SK-N-SH (cell line): ENCODE data around the gene TMEM129. TPM values are rescaled to one million over a fixed set of nuclear protein-coding genes. Genes with fewer than 3 reads are reported as not detected.

Experiments
- CTCF ChIA-PET: fragments of 300-600, 350-600 bp; formaldehyde crosslinking; extraction: SDS; loops from one replicate; lab custom pipeline; 2021; lab: Yijun Ruan, JAX
- POLR2A ChIA-PET: fragments of 350-600 bp; sonication (Branson Sonifier 250); formaldehyde crosslinking; extraction: SDS; loops from one replicate; lab custom pipeline; 2020; ENCODE audit warnings: antibody characterized with exemption, inconsistent platforms; lab: Yijun Ruan, JAX
- DNase-seq: peaks from one replicate; pipeline ENCODE4 v3.0.0; 2012
- H2AFZ ChIP-seq: fragments of 200-600 bp; sonication (generic); 2 replicates; pipeline ENCODE4 v1.8.1; 2016; ENCODE audit warnings: antibody characterized with exemption, mild to moderate bottlenecking, low read depth
- H3F3A ChIP-seq: fragments of 200-600 bp; sonication (generic); replicated peaks from 2 replicates; pipeline ENCODE3; 2016; ENCODE audit warnings: antibody characterized with exemption, mild to moderate bottlenecking; ENCODE audit not compliant: insufficient read depth
- H3K27ac ChIP-seq, 2 experiments: fragments of 200-500 bp in 1 of 2; fragments of 200-600 bp in 1 of 2; sonication (Bioruptor generic) in 1 of 2; sonication (generic), shearing (Covaris generic) in 1 of 2; 2 replicates each; pipeline versions ENCODE4 v1.5.1 to v1.6.1; 2014 to 2016; ENCODE audit warnings: low read depth in 2 of 2, inconsistent platforms in 1 of 2, low read length in 1 of 2, mild to moderate bottlenecking in 1 of 2, mixed read lengths in 1 of 2
- H3K27me3 ChIP-seq: fragments of 200-600 bp; sonication (generic), shearing (Covaris generic); 2 replicates; pipeline ENCODE4 v1.6.1; 2016; ENCODE audit warnings: mixed run types; ENCODE audit not compliant: insufficient read depth
- H3K36me3 ChIP-seq, 2 experiments: fragments of 200-500 bp in 1 of 2; fragments of 200-600 bp in 1 of 2; sonication (Bioruptor generic) in 1 of 2; sonication (generic) in 1 of 2; replicated peaks in 1 of 2; 2 replicates each; pipeline versions ENCODE3 to v1.5.1; 2014 to 2016; ENCODE audit warnings: low read length in 1 of 2, mild to moderate bottlenecking in 1 of 2; ENCODE audit not compliant: insufficient read depth in 2 of 2, control insufficient read depth in 1 of 2
- H3K4me1 ChIP-seq, 2 experiments: fragments of 200-500 bp in 1 of 2; fragments of 200-600 bp in 1 of 2; sonication (Bioruptor generic) in 1 of 2; sonication (generic), shearing (Covaris generic) in 1 of 2; 2 replicates each; pipeline versions ENCODE4 v1.5.1 to v1.6.1; 2014 to 2016; ENCODE audit warnings: low read depth in 1 of 2, low read length in 1 of 2, mixed run types in 1 of 2; ENCODE audit not compliant: insufficient read depth in 2 of 2, control insufficient read depth in 1 of 2
- H3K4me2 ChIP-seq: fragments of 200-600 bp; sonication (generic), shearing (Covaris generic); 2 replicates; pipeline ENCODE4 v1.6.1; 2017; ENCODE audit warnings: mixed run types
- H3K4me3 ChIP-seq, 2 experiments: fragments of 200-500 bp in 1 of 2; fragments of 200-600 bp in 1 of 2; sonication (Bioruptor generic) in 1 of 2; sonication (generic), shearing (Covaris generic) in 1 of 2; 2 replicates each; pipeline versions ENCODE4 v1.5.1 to v1.8.1; 2014 to 2016; ENCODE audit warnings: low read depth in 2 of 2, inconsistent platforms in 1 of 2, low read length in 1 of 2, mild to moderate bottlenecking in 1 of 2, mixed read lengths in 1 of 2, moderate library complexity in 1 of 2
- H3K79me2 ChIP-seq: fragments of 200-600 bp; sonication (generic); 2 replicates; pipeline ENCODE4 v1.8.1; 2017; ENCODE audit warnings: mild to moderate bottlenecking; ENCODE audit not compliant: insufficient read depth
- H3K9ac ChIP-seq: fragments of 200-600 bp; sonication (generic); 2 replicates; pipeline ENCODE4 v1.6.1; 2017; ENCODE audit warnings: mixed run types
- H3K9me2 ChIP-seq: fragments of 200-600 bp; sonication (generic); 2 replicates; pipeline ENCODE4 v1.6.1; 2017; ENCODE audit warnings: mixed run types
- H3K9me3 ChIP-seq: fragments of 200-600 bp; sonication (generic); 2 replicates; pipeline ENCODE4 v1.6.1; 2017; ENCODE audit warnings: mixed run types, mild to moderate bottlenecking, moderate library complexity
- H4K20me1 ChIP-seq: fragments of 200-600 bp; sonication (generic); 2 replicates; pipeline ENCODE4 v1.6.1; 2017; ENCODE audit warnings: mild to moderate bottlenecking, mixed run types; ENCODE audit not compliant: insufficient read depth
- EP300 ChIP-seq, 2 experiments: IDR thresholded peaks; 2 replicates each; pipeline versions ENCODE4 v1.4.0 to v1.6.1; 2012; ENCODE audit warnings: borderline replicate concordance in 1 of 2, low read depth in 1 of 2, low read length in 1 of 2
- EZH2phosphoT487 ChIP-seq: fragments of 200-600 bp; sonication (generic); IDR thresholded peaks from 2 replicates; pipeline ENCODE4 v1.6.1; 2017; ENCODE audit warnings: low read depth, mixed run types, mild to moderate bottlenecking, antibody characterized with exemption, moderate library complexity, borderline replicate concordance
- FOSL2 ChIP-seq: IDR thresholded peaks from 2 replicates; pipeline ENCODE4 v1.4.0; 2012; ENCODE audit warnings: low read depth, mild to moderate bottlenecking, moderate library complexity, borderline replicate concordance
- FOXM1 ChIP-seq: IDR thresholded peaks from 2 replicates; pipeline ENCODE4 v1.4.0; 2012; ENCODE audit warnings: low read depth, mild to moderate bottlenecking
- NRF1 ChIP-seq: IDR thresholded peaks from 2 replicates; pipeline ENCODE4 v1.6.1; 2012; ENCODE audit warnings: low read depth, mild to moderate bottlenecking, low read length
- POLR2AphosphoS5 ChIP-seq: IDR thresholded peaks from 2 replicates; pipeline ENCODE4 v1.6.1; 2012; ENCODE audit warnings: low read depth, low read length
- RXRA ChIP-seq: IDR thresholded peaks from 2 replicates; pipeline ENCODE4 v1.4.0; 2012; ENCODE audit warnings: low read depth, mild to moderate bottlenecking, borderline replicate concordance
- SIN3A ChIP-seq: IDR thresholded peaks from 2 replicates; pipeline ENCODE4 v1.6.1; 2012; ENCODE audit warnings: low read depth, mild to moderate bottlenecking, low read length, moderate library complexity, borderline replicate concordance
- SMC3 ChIP-seq: IDR thresholded peaks from 2 replicates; pipeline ENCODE4 v1.6.1; 2012; ENCODE audit warnings: low read depth, low read length, improper control_type of control experiment
- TEAD4 ChIP-seq: IDR thresholded peaks from 2 replicates; pipeline ENCODE4 v1.4.0; 2012; ENCODE audit warnings: mild to moderate bottlenecking, borderline replicate concordance; ENCODE audit not compliant: insufficient read depth
- WGBS: methylation state at CpG from one replicate; pipeline ENCODE4 v1.1.6; 2017; ENCODE audit warnings: low lambda C conversion rate; 5-methylcytosine and 5-hydroxymethylcytosine counted together
- polyA plus RNA-seq, 3 experiments: library from polyadenylated mRNA; depleted of rRNA; stranded (reverse); fragments of >200 nt; gene quantifications; 2 replicates each; pipeline ENCODE4 v1.2.3, GENCODE V29; 2012
- TF ChIP-seq, protein P1 (sequence below): IDR thresholded peaks from 2 replicates; pipeline ENCODE4; 2012
- TF ChIP-seq, protein P2 (sequence below): IDR thresholded peaks from 2 replicates; pipeline ENCODE4 v1.6.1; 2012; ENCODE audit warnings: mild to moderate bottlenecking, low read depth, low read length, moderate library complexity
- TF ChIP-seq, protein P3 (sequence below): fragments of 150-350 bp; IDR thresholded peaks from 2 replicates; pipeline ENCODE4 v1.6.1; 2017; ENCODE audit warnings: antibody characterized with exemption, low read length, low read depth, borderline replicate concordance

TMEM129 gene
- polyA plus RNA-seq, 1 of the 3 experiments (the other 2 are of a cell fraction), result 36.5 TPM

DNA sequence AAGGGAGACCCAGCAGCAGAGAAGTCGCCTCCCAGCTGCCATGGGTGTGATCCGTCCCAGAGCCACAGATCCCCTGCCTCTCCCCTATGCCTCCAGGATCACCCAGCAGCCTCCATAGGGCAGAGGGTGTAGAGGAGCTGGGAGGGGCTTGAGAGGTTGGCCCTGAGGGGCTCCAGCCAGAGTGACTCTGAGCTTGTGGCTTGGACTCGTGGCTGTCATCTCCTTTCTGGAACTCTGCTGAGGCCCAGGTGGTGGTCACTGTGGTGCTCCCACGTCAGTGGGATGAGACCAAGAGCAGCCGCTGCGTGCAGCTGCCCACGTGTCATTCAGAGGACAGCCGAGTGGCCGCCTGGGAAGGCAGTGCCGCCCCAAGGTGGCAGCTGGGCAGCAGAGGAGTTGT is 4.4 kb upstream of the TMEM129 start:
- peaks cover 7 to 18% of the 10 kb centered on the region in 2 experiments for H3K36me3 ChIP-seq
- no peak for DNase-seq
- peaks cover 7% of the 10 kb centered on the region; the same call in 1 of the 2 replicates for H4K20me1 ChIP-seq
- H3K4me2 ChIP-seq, result no peak overlapping the region
- peaks cover 9% of the 10 kb centered on the region for H3F3A ChIP-seq
- H2AFZ ChIP-seq, result no peak overlapping the region
- peaks cover 91% of the 10 kb centered on the region for H3K79me2 ChIP-seq
- POLR2A ChIA-PET, result interaction anchor here (0.9 to 1.2 kb wide), 2 partner anchors 17 to 32 kb away, joined by 3 to 7 read pairs; no protein-coding TSS in a partner anchor
- H3K4me1 ChIP-seq, result peaks cover 26 to 28% of the 10 kb centered on the region in 2 experiments; a peak in 3 of 4 replicates
- CTCF ChIA-PET, result interaction anchor here (0.6 to 15.1 kb wide), 12 partner anchors 8 to 124 kb away, joined by 3 to 232 read pairs (median 4); no protein-coding TSS in a partner anchor
- H3K9me2 ChIP-seq, result no peaks in the 10 kb centered on the region
- 83% methylated on average over 4 of the region's 10 CpGs for WGBS
- no peaks in the 10 kb centered on the region for H3K27me3 ChIP-seq
- H3K9ac ChIP-seq, result no peak overlapping the region
- H3K27ac ChIP-seq, result no peak overlapping the region
- no peak overlapping the region for H3K4me3 ChIP-seq
- no peak for TF ChIP-seq RXRA
- TF ChIP-seq, protein P1, sequence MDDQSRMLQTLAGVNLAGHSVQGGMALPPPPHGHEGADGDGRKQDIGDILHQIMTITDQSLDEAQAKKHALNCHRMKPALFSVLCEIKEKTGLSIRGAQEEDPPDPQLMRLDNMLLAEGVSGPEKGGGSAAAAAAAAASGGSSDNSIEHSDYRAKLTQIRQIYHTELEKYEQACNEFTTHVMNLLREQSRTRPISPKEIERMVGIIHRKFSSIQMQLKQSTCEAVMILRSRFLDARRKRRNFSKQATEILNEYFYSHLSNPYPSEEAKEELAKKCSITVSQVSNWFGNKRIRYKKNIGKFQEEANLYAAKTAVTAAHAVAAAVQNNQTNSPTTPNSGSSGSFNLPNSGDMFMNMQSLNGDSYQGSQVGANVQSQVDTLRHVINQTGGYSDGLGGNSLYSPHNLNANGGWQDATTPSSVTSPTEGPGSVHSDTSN, result no peak
- no peaks in the 10 kb centered on the region for H3K9me3 ChIP-seq

DNA sequence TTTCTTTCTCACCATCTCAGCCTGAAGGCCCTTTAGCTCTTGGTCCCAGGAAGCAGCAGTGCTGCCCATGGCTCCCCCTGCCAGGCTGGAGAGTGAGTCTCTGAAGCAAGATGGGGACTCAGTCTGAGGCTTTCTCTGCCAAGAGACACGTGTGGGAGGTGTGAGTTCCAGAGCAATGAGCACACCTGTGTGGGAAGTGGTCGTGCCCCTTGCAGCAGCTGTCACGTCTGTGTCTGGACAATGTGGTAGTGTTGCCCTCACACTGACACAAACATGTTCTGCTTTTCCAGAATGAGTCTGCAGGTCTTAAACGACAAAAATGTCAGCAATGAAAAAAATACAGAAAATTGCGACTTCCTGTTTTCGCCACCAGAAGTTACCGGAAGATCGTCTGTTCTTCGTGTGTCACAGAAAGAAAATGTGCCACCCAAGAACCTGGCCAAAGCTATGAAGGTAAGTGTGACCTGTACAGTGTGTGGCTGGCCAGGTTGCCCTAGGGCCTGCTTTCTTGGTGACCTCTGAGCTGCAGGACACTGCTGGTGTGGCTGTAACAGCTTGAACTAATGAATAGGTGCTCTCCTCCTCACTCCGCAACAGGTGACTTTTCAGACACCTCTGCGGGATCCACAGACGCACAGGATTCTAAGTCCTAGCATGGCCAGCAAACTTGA is 2.1 kb upstream of the TMEM129 start:
- Histone ChIP-seq H3K9ac (peak overlapping the region; percentile 74; the same call in 1 of the 2 replicates), H3K4me2 (peak overlapping the region; percentile 84), H3K9me3 (no peaks in the 10 kb centered on the region), H3K79me2 (peaks cover 90% of the 10 kb centered on the region), H3F3A (peaks cover 9% of the 10 kb centered on the region), H4K20me1 (peaks cover 7% of the 10 kb centered on the region; the same call in 1 of the 2 replicates), H3K4me1 (peaks cover 28 to 40% of the 10 kb centered on the region in 2 experiments), H3K36me3 (peaks cover 7 to 14% of the 10 kb centered on the region in 2 experiments), H3K4me3 (peak overlapping the region; percentile 64 to 69; a peak in 3 of 4 replicates), H2AFZ (peak overlapping the region; percentile 25; the same call in 1 of the 2 replicates), H3K27me3 (no peaks in the 10 kb centered on the region), H3K9me2 (no peaks in the 10 kb centered on the region), H3K27ac (peak overlapping the region in 1 of 2 experiments; percentile 21; a peak in 1 of 4 replicates)
- ChIA-PET POLR2A (no interaction called here), CTCF (interaction anchor here (1.5 to 15.1 kb wide), 3 partner anchors 25 to 87 kb away, joined by 3 to 232 read pairs (median 3); no protein-coding TSS in a partner anchor)
- 78% methylated on average over 9 of the region's 12 CpGs for WGBS
- TF ChIP-seq, protein P2, sequence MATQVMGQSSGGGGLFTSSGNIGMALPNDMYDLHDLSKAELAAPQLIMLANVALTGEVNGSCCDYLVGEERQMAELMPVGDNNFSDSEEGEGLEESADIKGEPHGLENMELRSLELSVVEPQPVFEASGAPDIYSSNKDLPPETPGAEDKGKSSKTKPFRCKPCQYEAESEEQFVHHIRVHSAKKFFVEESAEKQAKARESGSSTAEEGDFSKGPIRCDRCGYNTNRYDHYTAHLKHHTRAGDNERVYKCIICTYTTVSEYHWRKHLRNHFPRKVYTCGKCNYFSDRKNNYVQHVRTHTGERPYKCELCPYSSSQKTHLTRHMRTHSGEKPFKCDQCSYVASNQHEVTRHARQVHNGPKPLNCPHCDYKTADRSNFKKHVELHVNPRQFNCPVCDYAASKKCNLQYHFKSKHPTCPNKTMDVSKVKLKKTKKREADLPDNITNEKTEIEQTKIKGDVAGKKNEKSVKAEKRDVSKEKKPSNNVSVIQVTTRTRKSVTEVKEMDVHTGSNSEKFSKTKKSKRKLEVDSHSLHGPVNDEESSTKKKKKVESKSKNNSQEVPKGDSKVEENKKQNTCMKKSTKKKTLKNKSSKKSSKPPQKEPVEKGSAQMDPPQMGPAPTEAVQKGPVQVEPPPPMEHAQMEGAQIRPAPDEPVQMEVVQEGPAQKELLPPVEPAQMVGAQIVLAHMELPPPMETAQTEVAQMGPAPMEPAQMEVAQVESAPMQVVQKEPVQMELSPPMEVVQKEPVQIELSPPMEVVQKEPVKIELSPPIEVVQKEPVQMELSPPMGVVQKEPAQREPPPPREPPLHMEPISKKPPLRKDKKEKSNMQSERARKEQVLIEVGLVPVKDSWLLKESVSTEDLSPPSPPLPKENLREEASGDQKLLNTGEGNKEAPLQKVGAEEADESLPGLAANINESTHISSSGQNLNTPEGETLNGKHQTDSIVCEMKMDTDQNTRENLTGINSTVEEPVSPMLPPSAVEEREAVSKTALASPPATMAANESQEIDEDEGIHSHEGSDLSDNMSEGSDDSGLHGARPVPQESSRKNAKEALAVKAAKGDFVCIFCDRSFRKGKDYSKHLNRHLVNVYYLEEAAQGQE, result no peak
- TF ChIP-seq FOSL2 (no peak), TEAD4 (no peak), EP300 (IDR thresholded peaks at IDR 0.05; ENCODE audit: borderline replicate concordance in 1 of 2, low read depth in 1 of 2, low read length in 1 of 2) (no peak), SMC3 (no peak), EZH2phosphoT487 (no peak), POLR2AphosphoS5 (no peak), NRF1 (no peak), FOXM1 (no peak), SIN3A (no peak)
- TF ChIP-seq, protein P1, result no peak
- TF ChIP-seq, protein P3, sequence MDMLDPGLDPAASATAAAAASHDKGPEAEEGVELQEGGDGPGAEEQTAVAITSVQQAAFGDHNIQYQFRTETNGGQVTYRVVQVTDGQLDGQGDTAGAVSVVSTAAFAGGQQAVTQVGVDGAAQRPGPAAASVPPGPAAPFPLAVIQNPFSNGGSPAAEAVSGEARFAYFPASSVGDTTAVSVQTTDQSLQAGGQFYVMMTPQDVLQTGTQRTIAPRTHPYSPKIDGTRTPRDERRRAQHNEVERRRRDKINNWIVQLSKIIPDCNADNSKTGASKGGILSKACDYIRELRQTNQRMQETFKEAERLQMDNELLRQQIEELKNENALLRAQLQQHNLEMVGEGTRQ, result no peak
- DNase-seq, result no peak
